Stimulated activated CD8-positive, alpha-beta memory T cell treated with anti-CD3 and anti-CD28 coated beads, Interleukin-7, amount 100 ng/mL, for 48 hours (primary cell): ENCODE results near the gene PDZK1IP1.
"Not testable (repeated sequence)": the region's sequence is repeated elsewhere in the genome, so short reads cannot be mapped to it uniquely, and the experiment has no call there.

Experiments
- DNase-seq, 2 donors: peaks; one replicate each; pipeline ENCODE4 v3.0.0-alpha.2; 2020; ENCODE audit warnings: low read depth in 1 of 2; ENCODE audit errors: extremely low read depth in 1 of 2

PDZK1IP1 gene

DNA sequence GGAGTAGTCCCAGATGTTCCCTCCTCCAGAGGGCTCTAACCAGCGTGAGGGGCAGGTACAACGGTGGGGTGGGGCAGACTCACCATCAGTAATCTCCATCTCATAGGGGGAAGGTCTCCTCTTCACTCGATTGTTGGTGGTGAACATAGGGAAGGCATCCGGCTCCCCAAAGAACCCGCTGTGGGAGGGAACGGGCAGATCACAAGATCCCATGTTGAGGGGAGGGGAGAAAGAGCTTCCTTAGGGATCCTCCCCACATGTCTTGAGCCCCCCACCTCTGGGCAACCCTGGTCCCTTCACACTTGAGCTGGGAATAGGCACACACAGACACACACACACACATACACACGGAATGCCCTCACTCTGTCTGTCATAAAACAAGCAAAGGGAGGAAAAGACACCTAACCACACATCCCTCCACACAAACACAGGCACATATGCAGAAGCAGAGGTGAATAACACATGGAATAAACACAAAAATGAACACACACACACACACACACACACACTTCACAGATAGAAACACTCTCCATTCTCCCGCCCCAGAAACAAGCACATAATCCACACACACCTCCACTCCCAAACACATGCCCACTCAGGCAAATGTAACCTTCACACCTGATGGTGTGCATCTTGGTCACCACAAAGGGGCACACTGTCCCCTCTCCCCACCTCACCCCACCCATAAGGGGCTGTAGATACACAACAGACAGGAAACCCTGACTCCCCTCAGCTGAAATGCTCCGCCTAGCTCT, 34.3 kb upstream of the PDZK1IP1 start:
- no peak for DNase-seq

GRCh38 chr1:47223174-47223920, 33.5 kb upstream of the PDZK1IP1 start:
- no peak for DNase-seq

DNA sequence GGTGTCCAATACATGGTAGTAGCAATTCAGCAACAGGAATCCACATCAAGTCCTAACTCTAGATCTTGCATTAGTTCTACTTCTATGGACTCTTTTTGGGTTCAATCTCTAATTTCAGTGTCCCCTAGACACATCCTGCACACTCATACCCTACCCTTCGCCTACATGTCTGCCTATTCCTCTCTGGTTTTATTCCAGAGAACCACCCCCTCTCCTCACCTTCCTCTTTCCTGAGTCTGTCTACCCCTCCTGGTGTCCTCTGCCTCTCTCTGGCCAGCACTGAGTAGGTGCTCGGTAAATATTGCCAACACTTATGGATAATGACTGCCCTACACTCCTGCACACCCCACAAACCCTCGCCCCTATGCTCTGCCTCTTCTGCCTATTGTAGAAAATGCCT, 32.6 kb upstream of the PDZK1IP1 start:
- DNase-seq = no peak

GRCh38 chr1:47219590-47220220, 29.9 kb upstream of the PDZK1IP1 start:
- DNase-seq = no peak

DNA sequence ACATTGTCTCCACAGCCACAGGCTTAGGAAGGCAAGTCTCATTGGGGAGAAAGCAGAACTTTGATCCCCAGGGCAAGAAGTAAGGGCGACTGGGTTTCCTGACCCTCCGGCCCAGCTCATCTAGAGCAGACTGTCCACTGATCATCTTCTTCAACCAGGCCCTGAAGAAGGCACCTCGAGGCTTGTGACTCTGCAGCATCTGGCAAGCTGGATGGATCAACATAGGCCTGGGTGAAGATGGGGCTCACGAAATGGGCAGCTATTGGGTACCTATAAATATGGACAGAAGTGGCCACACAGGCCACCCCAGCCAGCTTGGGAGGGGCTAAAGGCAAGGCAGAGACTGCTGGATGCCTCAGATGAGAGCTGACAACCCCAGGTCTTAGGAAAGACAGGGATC, 29.2 kb upstream of the PDZK1IP1 start:
- no peak for DNase-seq

GRCh38 chr1:47216278-47217059, 26.6 kb upstream of the PDZK1IP1 start:
- DNase-seq = no peak

DNA sequence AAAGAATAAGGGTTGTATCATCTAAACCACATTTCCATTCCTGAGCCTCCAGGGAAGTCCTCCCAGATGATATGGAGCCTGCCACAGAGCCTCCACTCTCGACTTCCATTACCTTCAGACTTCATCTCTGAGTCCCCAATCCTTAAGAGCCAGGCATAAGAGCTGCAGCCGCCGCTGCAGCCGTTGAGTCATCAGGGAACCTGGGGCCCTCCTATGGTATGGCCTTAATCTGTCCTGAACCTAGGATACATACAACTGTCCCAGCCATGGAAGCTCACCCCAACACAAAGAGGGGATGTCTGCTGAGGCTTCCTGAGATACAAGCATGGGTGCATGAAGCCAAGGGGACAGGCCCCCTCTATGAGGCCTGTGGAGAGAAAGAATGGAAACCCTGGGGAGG, 25.9 kb upstream of the PDZK1IP1 start:
- DNase-seq = no peak

- no peak for DNase-seq
These were observed 24.7 kb upstream of the PDZK1IP1 start for GRCh38 chr1:47214549-47214948.

DNA sequence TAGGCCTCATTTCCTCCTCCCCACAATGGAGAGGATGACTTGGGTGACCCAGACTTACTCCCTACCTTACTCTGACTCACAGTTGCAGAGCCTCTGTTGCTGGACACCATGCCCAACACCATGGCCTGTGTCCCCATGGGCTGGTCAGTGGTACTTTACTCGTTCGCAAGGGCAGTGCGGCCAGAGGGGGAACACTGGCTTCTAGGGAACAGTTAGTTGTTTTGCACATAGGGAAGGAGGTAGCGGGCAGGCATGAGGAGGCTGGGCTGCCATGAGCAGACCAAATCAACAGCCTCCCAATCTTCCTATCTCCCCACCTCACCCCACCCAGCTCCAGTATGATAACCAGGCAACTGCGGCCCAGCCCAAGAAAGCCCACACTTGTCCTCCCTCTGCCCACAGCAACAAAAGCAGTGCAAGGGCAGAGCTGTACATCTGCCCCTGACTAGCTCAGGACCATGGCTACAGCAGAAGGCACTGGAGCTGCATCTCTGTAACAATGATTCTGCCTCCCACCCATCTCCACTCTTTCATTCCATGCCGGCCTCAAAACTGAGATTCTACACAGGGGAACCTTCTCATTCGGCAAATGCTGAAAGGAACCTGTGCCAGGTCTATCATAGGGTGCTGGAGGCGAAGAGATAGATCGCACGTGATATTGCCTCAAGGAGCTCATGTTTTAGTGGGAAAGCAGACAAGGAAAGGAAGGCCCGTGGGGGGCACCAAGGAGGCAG, 23.6 kb upstream of the PDZK1IP1 start:
- DNase-seq = no peak

- no peak for DNase-seq
These were observed 22.9 kb upstream of the PDZK1IP1 start for GRCh38 chr1:47212636-47213229.

- DNase-seq = no peak
These were observed 22.0 kb upstream of the PDZK1IP1 start for GRCh38 chr1:47211796-47212269.

DNA sequence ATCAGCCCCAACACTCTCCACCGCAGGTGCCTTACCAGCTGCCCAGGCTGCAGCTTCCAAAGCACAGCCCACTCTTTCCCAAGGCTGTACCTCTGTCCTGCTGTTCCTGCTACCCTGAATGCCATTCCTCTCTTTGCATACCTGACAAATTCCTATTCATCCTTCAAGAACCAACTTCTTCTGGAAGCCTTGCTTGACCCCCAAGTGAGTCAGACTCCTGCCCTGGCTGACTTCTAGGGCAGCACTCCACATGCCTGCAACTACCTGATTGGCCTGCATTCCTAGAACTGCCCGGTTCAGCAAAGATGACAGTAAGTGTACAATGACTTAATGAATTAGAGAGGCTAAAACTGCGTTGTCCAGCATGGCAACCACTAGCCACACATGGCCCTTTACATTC, 20.8 kb upstream of the PDZK1IP1 start:
- DNase-seq = no peak

- DNase-seq = no peak
These were observed 20.0 kb upstream of the PDZK1IP1 start for GRCh38 chr1:47209725-47210325.

DNA sequence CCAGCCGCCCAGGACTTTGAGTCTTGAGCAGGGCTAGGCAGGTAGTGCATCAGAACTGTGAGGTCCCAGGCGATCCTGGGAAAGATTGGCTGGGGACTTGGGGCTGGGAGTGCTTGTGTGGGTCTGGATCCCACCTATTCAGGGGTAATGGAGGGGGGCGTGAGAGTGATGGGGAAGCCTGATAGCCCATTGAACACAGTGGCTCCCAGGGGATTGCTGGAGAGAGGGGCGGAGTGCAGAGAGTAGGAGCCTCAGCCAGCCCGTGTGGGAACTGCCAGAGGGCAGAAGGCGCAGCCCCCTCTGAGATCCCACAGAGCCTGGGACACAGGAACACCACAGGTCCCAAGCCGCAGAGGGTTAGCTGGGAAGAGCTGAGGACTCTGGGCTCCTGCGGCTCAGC, 19.3 kb upstream of the PDZK1IP1 start:
- DNase-seq = no peak

GRCh38 chr1:47208374-47208850, 18.6 kb upstream of the PDZK1IP1 start:
- DNase-seq = no peak

GRCh38 chr1:47207803-47208373, 18.1 kb upstream of the PDZK1IP1 start:
- peak in 1 of 2 donors; percentile 32 for DNase-seq

GRCh38 chr1:47205918-47206317, 16.1 kb upstream of the PDZK1IP1 start:
- DNase-seq = no peak

GRCh38 chr1:47203504-47203903, 13.7 kb upstream of the PDZK1IP1 start:
- DNase-seq = not testable (repeated sequence)

GRCh38 chr1:47201179-47201578, 11.3 kb upstream of the PDZK1IP1 start:
- no peak for DNase-seq
